Mesendoderm (in vitro differentiated cells): ENCODE data around the gene TBC1D21.
A peak's percentile ranks its signal among the peaks of the same experiment; 100 is the strongest.

Experiments
- DNase-seq: peaks from one replicate; pipeline ENCODE4 v3.0.0; 2013
- H2AK5ac ChIP-seq: 2 replicates; pipeline ENCODE4 v1.6.1; 2013; ENCODE audit warnings: low read length, inconsistent platforms
- H2BK120ac ChIP-seq: 2 replicates; pipeline ENCODE4 v1.6.1; 2013; ENCODE audit warnings: low read depth, mild to moderate bottlenecking, low read length, moderate library complexity, mixed read lengths
- H2BK15ac ChIP-seq: replicated peaks from 2 replicates; pipeline ENCODE4 v1.6.1; 2013; ENCODE audit warnings: low read depth, mild to moderate bottlenecking, moderate library complexity
- H2BK5ac ChIP-seq: 2 replicates; pipeline ENCODE4 v1.6.1; 2013; ENCODE audit warnings: low read length, inconsistent platforms
- H3K18ac ChIP-seq: 2 replicates; pipeline ENCODE4 v1.6.1; 2013; ENCODE audit warnings: mild to moderate bottlenecking, low read length, mixed read lengths
- H3K23ac ChIP-seq: one replicate; pipeline ENCODE4 v1.6.1; 2013; ENCODE audit warnings: low read length
- H3K27ac ChIP-seq: 2 replicates; pipeline ENCODE4 v1.5.1; 2013; ENCODE audit warnings: low read depth, mild to moderate bottlenecking, inconsistent platforms, low read length, moderate library complexity
- H3K27me3 ChIP-seq: 2 replicates; pipeline ENCODE4 v1.6.1; 2013; ENCODE audit warnings: low read length, control low read depth, mild to moderate bottlenecking, inconsistent platforms; ENCODE audit not compliant: insufficient read depth, poor library complexity
- H3K36me3 ChIP-seq: 2 replicates; pipeline ENCODE4 v1.6.1; 2013; ENCODE audit warnings: low read length, inconsistent platforms; ENCODE audit not compliant: control insufficient read depth, insufficient read depth
- H3K4ac ChIP-seq: one replicate; pipeline ENCODE4 v1.6.1; 2013; ENCODE audit warnings: low read depth, mild to moderate bottlenecking, low read length, moderate library complexity
- H3K4me1 ChIP-seq: 2 replicates; pipeline ENCODE4 v1.6.1; 2013; ENCODE audit warnings: low read depth, low read length, inconsistent platforms; ENCODE audit not compliant: control insufficient read depth
- H3K4me2 ChIP-seq: 2 replicates; pipeline ENCODE4 v1.6.1; 2013; ENCODE audit warnings: low read length
- H3K4me3 ChIP-seq: 2 replicates; pipeline ENCODE4 v1.5.1; 2013; ENCODE audit warnings: mild to moderate bottlenecking, low read length
- H3K56ac ChIP-seq: one replicate; pipeline ENCODE4 v1.6.1; 2013; ENCODE audit warnings: low read length
- H3K79me1 ChIP-seq: 2 replicates; pipeline ENCODE4 v1.6.1; 2013; ENCODE audit warnings: low read length, inconsistent platforms
- H3K79me2 ChIP-seq: 2 replicates; pipeline ENCODE4 v1.6.1; 2013; ENCODE audit warnings: mild to moderate bottlenecking, low read length; ENCODE audit not compliant: control insufficient read depth, insufficient read depth
- H3K9ac ChIP-seq: 2 replicates; pipeline ENCODE4 v1.6.1; 2013; ENCODE audit warnings: low read length, inconsistent platforms
- H4K5ac ChIP-seq: one replicate; pipeline ENCODE4 v1.6.1; 2013; ENCODE audit warnings: low read length
- H4K8ac ChIP-seq: one replicate; pipeline ENCODE4 v1.6.1; 2013; ENCODE audit warnings: low read depth, mild to moderate bottlenecking, control low read depth, low read length, moderate library complexity
- WGBS: extraction: QIAGEN DNeasy Blood & Tissue Kit; methylation state at CpG from one replicate; pipeline ENCODE4 v1.1.7; 2013; ENCODE audit warnings: low lambda C conversion rate, missing lambda C conversion rate; ENCODE audit not compliant: insufficient coverage; ENCODE audit errors: extremely low coverage; 5-methylcytosine and 5-hydroxymethylcytosine counted together

Gene TBC1D21

GRCh38 chr15:73845507-73845906 is 27.9 kb upstream of the TBC1D21 start:
- H3K4me1 ChIP-seq, result no peaks in the 10 kb centered on the region
- no peak overlapping the region for H3K4ac ChIP-seq
- H3K4me2 ChIP-seq, result no peak overlapping the region
- H2BK120ac ChIP-seq, result no peak overlapping the region
- no peaks in the 10 kb centered on the region for H3K79me1 ChIP-seq
- WGBS, result no CpG with 5 or more reads among the region's 2 CpGs
- H4K5ac ChIP-seq, result no peak overlapping the region
- H3K36me3 ChIP-seq, result no peaks in the 10 kb centered on the region
- no peak overlapping the region for H3K4me3 ChIP-seq
- no peak overlapping the region for H2BK15ac ChIP-seq
- no peak overlapping the region for H3K18ac ChIP-seq
- H2AK5ac ChIP-seq, result no peak overlapping the region
- no peak overlapping the region for H3K56ac ChIP-seq
- no peaks in the 10 kb centered on the region for H3K27me3 ChIP-seq
- no peak overlapping the region for H3K23ac ChIP-seq
- H3K79me2 ChIP-seq, result no peaks in the 10 kb centered on the region
- no peak overlapping the region for H4K8ac ChIP-seq
- H3K27ac ChIP-seq, result no peak overlapping the region
- H2BK5ac ChIP-seq, result no peak overlapping the region
- DNase-seq, result no peak
- no peak overlapping the region for H3K9ac ChIP-seq

GRCh38 chr15:73845907-73846306 is 27.5 kb upstream of the TBC1D21 start:
- H3K4ac ChIP-seq, result no peak overlapping the region
- WGBS, result no CpG with 5 or more reads among the region's 3 CpGs
- H3K36me3 ChIP-seq, result no peaks in the 10 kb centered on the region
- H3K27me3 ChIP-seq, result no peaks in the 10 kb centered on the region
- H2AK5ac ChIP-seq, result no peak overlapping the region
- no peak overlapping the region for H3K4me3 ChIP-seq
- H3K4me2 ChIP-seq, result no peak overlapping the region
- H3K9ac ChIP-seq, result no peak overlapping the region
- no peaks in the 10 kb centered on the region for H3K79me2 ChIP-seq
- no peak overlapping the region for H4K8ac ChIP-seq
- H3K23ac ChIP-seq, result no peak overlapping the region
- no peak overlapping the region for H4K5ac ChIP-seq
- H2BK120ac ChIP-seq, result no peak overlapping the region
- H3K4me1 ChIP-seq, result no peaks in the 10 kb centered on the region
- no peak overlapping the region for H3K56ac ChIP-seq
- no peak overlapping the region for H2BK5ac ChIP-seq
- no peak overlapping the region for H2BK15ac ChIP-seq
- H3K18ac ChIP-seq, result no peak overlapping the region
- no peaks in the 10 kb centered on the region for H3K79me1 ChIP-seq
- no peak for DNase-seq
- no peak overlapping the region for H3K27ac ChIP-seq

- Histone ChIP-seq H3K79me2 (no peaks in the 10 kb centered on the region), H2BK15ac (no peak overlapping the region), H2BK120ac (no peak overlapping the region), H2BK5ac (no peak overlapping the region), H3K79me1 (no peaks in the 10 kb centered on the region), H3K36me3 (no peaks in the 10 kb centered on the region), H3K56ac (no peak overlapping the region), H3K4me1 (no peaks in the 10 kb centered on the region), H2AK5ac (no peak overlapping the region), H3K9ac (no peak overlapping the region), H3K4me2 (no peak overlapping the region), H4K8ac (no peak overlapping the region), H3K4ac (no peak overlapping the region), H3K27me3 (no peaks in the 10 kb centered on the region), H3K27ac (no peak overlapping the region), H4K5ac (no peak overlapping the region), H3K18ac (no peak overlapping the region), H3K4me3 (no peak overlapping the region), H3K23ac (no peak overlapping the region)
- no CpG with 5 or more reads among the region's 2 CpGs for WGBS
- no peak for DNase-seq
Observed at GRCh38 chr15:73849641-73850040, 23.7 kb upstream of the TBC1D21 start.

GRCh38 chr15:73850228-73850627 is 23.1 kb upstream of the TBC1D21 start:
- no peak overlapping the region for H3K4ac ChIP-seq
- H4K8ac ChIP-seq, result no peak overlapping the region
- H3K4me2 ChIP-seq, result no peak overlapping the region
- H3K4me3 ChIP-seq, result no peak overlapping the region
- no peaks in the 10 kb centered on the region for H3K79me1 ChIP-seq
- H3K18ac ChIP-seq, result no peak overlapping the region
- H2AK5ac ChIP-seq, result no peak overlapping the region
- no peak overlapping the region for H2BK15ac ChIP-seq
- H3K9ac ChIP-seq, result no peak overlapping the region
- no peak overlapping the region for H2BK5ac ChIP-seq
- H3K36me3 ChIP-seq, result no peaks in the 10 kb centered on the region
- no peak overlapping the region for H3K27ac ChIP-seq
- no peak overlapping the region for H2BK120ac ChIP-seq
- no peaks in the 10 kb centered on the region for H3K79me2 ChIP-seq
- H3K23ac ChIP-seq, result no peak overlapping the region
- no peak for DNase-seq
- H3K4me1 ChIP-seq, result no peaks in the 10 kb centered on the region
- WGBS, result no CpG with 5 or more reads among the region's 1 CpG
- H4K5ac ChIP-seq, result no peak overlapping the region
- no peak overlapping the region for H3K56ac ChIP-seq
- no peaks in the 10 kb centered on the region for H3K27me3 ChIP-seq

GRCh38 chr15:73851689-73852088 is 21.7 kb upstream of the TBC1D21 start:
- Histone ChIP-seq H2AK5ac (no peak overlapping the region), H3K23ac (no peak overlapping the region), H3K4me3 (no peak overlapping the region), H3K9ac (no peak overlapping the region), H2BK120ac (no peak overlapping the region), H3K27me3 (no peaks in the 10 kb centered on the region), H3K36me3 (no peaks in the 10 kb centered on the region), H3K18ac (no peak overlapping the region), H4K5ac (no peak overlapping the region), H3K4me1 (no peaks in the 10 kb centered on the region), H3K27ac (no peak overlapping the region), H3K79me2 (no peaks in the 10 kb centered on the region), H2BK15ac (no peak overlapping the region), H2BK5ac (no peak overlapping the region), H3K79me1 (no peaks in the 10 kb centered on the region), H3K4ac (no peak overlapping the region), H4K8ac (no peak overlapping the region), H3K4me2 (no peak overlapping the region), H3K56ac (no peak overlapping the region)
- WGBS, result no CpG with 5 or more reads among the region's 4 CpGs
- DNase-seq, result peak; percentile 87

- H4K5ac ChIP-seq, result no peak overlapping the region
- H2BK15ac ChIP-seq, result no peak overlapping the region
- no peak overlapping the region for H3K56ac ChIP-seq
- no peak overlapping the region for H3K23ac ChIP-seq
- no peaks in the 10 kb centered on the region for H3K79me1 ChIP-seq
- H3K4me1 ChIP-seq, result no peaks in the 10 kb centered on the region
- H3K27ac ChIP-seq, result no peak overlapping the region
- H3K36me3 ChIP-seq, result no peaks in the 10 kb centered on the region
- no peak overlapping the region for H2BK120ac ChIP-seq
- no peak overlapping the region for H3K4me2 ChIP-seq
- H3K27me3 ChIP-seq, result no peaks in the 10 kb centered on the region
- no peak overlapping the region for H2AK5ac ChIP-seq
- no peaks in the 10 kb centered on the region for H3K79me2 ChIP-seq
- no peak overlapping the region for H3K18ac ChIP-seq
- no peak overlapping the region for H3K4me3 ChIP-seq
- H3K9ac ChIP-seq, result no peak overlapping the region
- H4K8ac ChIP-seq, result no peak overlapping the region
- no peak overlapping the region for H3K4ac ChIP-seq
- WGBS, result no CpG with 5 or more reads among the region's 5 CpGs
- no peak overlapping the region for H2BK5ac ChIP-seq
- no peak for DNase-seq
Observed at GRCh38 chr15:73852507-73852906, 20.9 kb upstream of the TBC1D21 start.
